Activated naive CD8-positive, alpha-beta T cell (primary cell): Measurements from ENCODE around the gene HSDL2.
"Not testable (repeated sequence)": the region's sequence is repeated elsewhere in the genome, so short reads cannot be mapped to it uniquely, and the experiment has no call there.

ENCODE experiments used
- H3K27ac Mint-ChIP-seq: one replicate; pipeline ENCODE4 v1.8.0; 2021; ENCODE audit warnings: mixed read lengths
- H3K27me3 Mint-ChIP-seq: one replicate; pipeline ENCODE4 v1.8.0; 2021; ENCODE audit warnings: mixed read lengths
- H3K36me3 Mint-ChIP-seq: one replicate; pipeline ENCODE4 v1.8.0; 2021; ENCODE audit warnings: mixed read lengths
- H3K4me1 Mint-ChIP-seq: one replicate; pipeline ENCODE4 v1.8.0; 2021; ENCODE audit warnings: low read depth, mixed read lengths
- H3K4me3 Mint-ChIP-seq: one replicate; pipeline ENCODE4 v1.8.0; 2021; ENCODE audit warnings: mild to moderate bottlenecking, mixed read lengths
- H3K9me3 Mint-ChIP-seq: one replicate; pipeline ENCODE4 v1.8.0; 2021; ENCODE audit warnings: low read depth, mixed read lengths

Gene HSDL2

DNA sequence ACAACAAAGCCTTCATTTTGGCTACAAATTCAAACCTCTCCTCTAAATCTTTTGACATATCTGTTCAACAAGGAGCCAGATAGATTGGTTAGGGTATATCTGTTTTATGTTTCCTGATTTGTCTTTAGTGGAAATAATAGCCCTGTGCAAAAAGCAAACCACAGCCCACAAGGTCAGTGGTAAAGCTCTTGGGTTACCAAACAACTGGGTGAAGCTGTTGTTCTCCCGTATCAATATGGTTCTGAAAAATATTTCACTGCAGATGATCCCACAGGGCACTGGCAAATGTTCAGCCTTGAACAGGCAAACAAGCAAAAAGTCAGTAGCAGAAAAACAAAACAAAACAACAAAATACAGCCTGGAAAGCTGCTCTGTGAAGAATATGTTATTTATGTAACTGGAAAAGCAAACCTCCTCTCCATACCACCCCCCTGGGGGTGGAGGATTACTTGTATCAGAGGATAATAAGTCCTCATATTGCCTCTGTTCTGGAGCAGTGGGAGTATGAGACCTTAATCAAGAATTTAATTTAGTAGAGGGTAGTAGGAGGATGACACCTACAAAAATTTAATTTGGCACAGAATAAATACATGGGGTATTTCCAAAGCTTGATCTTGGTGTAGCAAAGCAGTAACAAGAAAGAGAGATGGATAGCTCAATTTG is 25.7 kb upstream of the HSDL2 start:
- Mint-ChIP-seq H3K4me1 (peaks cover 22% of the 10 kb centered on the region), H3K27me3 (no peaks in the 10 kb centered on the region), H3K9me3 (no peaks in the 10 kb centered on the region), H3K4me3 (no peak overlapping the region), H3K36me3 (no peaks in the 10 kb centered on the region), H3K27ac (peak overlapping the region; percentile 43)

DNA sequence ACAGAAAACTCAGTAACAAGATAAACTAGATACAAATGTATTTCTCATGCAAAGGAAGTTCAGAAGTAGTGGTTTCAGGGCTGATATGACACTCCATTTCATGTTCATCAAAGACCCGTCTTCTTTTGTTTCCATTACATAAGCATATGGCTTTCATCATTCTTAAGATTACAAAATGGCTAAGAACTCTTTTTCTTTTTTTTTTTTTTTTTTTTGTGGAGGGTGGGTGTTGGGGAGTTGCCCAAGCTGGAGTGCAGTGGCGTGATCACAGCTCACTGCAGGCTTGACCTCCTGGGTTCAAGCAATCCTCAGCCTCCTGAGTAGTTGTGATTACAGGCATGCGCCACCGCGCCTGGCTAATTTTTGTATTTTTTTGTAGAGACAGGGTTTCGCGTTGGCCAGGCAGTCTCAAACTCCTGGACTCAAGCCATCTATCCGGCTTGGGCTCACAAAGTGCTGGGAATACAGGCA is 24.4 kb upstream of the HSDL2 start:
- H3K27me3 Mint-ChIP-seq: no peaks in the 10 kb centered on the region
- H3K4me1 Mint-ChIP-seq: peaks cover 26% of the 10 kb centered on the region
- peak overlapping the region; percentile 43 for H3K27ac Mint-ChIP-seq
- no peaks in the 10 kb centered on the region for H3K36me3 Mint-ChIP-seq
- peak overlapping the region; percentile 57 for H3K4me3 Mint-ChIP-seq
- no peaks in the 10 kb centered on the region for H3K9me3 Mint-ChIP-seq

DNA sequence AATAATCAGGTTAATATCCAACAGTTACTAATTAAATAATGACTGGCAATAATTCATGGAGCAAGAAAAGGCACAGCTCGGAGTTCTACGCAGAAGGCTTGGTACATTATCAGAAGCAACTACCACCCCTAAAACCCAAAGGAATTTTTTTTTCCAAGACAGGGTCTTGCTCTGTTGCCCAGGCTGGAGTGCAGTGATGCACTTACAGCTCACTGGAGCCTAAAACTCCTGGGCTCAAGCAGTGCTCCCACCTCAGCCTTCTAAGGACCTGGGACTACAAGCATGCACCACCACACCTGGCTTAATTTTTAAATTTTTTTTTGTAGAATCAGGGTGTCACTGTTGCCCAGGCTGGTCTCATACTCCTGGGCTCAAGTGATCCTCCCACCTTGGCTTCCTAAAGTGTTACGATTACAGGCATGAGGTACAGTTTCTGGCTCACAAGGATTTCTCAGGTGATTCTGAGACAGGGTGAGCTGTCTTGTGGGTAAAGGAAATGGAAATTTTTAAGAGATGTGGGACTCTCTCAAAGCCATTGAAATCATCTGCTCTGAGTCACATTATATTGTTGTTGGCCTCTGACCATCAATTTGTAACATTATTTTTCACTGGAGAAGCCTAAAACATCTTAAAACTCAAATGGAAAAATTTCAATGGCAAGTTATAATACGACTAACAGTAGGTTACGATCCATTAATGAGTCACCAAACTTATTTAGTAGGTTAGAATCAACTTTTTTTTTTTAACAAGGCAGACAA is 19.7 kb upstream of the HSDL2 start:
- H3K9me3 Mint-ChIP-seq: peaks cover 2% of the 10 kb centered on the region
- no peak overlapping the region for H3K4me3 Mint-ChIP-seq
- H3K27me3 Mint-ChIP-seq: no peaks in the 10 kb centered on the region
- peaks cover 18% of the 10 kb centered on the region for H3K4me1 Mint-ChIP-seq
- H3K27ac Mint-ChIP-seq: peak overlapping the region; percentile 54
- H3K36me3 Mint-ChIP-seq: no peaks in the 10 kb centered on the region

DNA sequence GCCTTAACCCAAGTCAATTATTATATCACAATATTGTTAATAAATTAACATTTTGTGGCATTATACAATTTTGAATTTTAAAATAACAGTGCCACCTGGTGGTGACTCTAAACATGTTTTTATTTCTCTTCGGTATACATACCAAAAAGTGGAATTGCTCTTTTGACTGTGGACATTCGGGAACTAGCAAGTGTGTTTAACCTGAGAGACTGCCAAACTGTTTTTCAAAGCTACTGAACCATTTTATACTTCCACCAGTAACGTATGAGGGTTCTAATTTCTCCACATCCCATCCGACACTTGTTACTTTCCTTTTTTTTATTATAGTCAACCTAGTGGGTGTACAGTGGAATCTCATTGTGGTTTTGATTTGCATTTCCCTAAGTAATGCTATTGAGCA is 18.3 kb upstream of the HSDL2 start:
- H3K27ac Mint-ChIP-seq: no peak overlapping the region
- H3K4me1 Mint-ChIP-seq: peaks cover 10% of the 10 kb centered on the region
- no peaks in the 10 kb centered on the region for H3K36me3 Mint-ChIP-seq
- no peaks in the 10 kb centered on the region for H3K27me3 Mint-ChIP-seq
- no peak overlapping the region for H3K4me3 Mint-ChIP-seq
- peaks cover 8% of the 10 kb centered on the region for H3K9me3 Mint-ChIP-seq

DNA sequence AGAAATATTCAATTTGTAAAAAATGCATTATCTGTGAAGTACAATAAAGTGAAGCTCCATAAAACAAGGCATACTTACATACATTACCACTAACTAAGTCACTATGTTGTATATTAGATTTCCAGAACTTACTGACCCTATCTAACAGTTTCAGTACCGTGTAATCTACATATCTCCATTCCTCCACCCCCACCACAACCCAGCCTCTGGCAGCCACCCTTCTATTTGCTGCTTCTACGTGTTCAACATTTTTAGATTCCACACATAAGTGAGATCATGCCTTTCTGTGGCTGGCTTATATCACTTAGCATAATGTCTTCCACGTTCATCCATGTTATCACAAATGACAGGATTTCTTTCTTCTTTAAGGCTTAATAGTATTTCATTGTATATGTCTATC is 15.1 kb upstream of the HSDL2 start:
- H3K36me3 Mint-ChIP-seq: peaks cover 4% of the 10 kb centered on the region
- H3K9me3 Mint-ChIP-seq: peaks cover 17% of the 10 kb centered on the region
- H3K27ac Mint-ChIP-seq: no peak overlapping the region
- no peaks in the 10 kb centered on the region for H3K27me3 Mint-ChIP-seq
- no peak overlapping the region for H3K4me3 Mint-ChIP-seq
- peaks cover 10% of the 10 kb centered on the region for H3K4me1 Mint-ChIP-seq

DNA sequence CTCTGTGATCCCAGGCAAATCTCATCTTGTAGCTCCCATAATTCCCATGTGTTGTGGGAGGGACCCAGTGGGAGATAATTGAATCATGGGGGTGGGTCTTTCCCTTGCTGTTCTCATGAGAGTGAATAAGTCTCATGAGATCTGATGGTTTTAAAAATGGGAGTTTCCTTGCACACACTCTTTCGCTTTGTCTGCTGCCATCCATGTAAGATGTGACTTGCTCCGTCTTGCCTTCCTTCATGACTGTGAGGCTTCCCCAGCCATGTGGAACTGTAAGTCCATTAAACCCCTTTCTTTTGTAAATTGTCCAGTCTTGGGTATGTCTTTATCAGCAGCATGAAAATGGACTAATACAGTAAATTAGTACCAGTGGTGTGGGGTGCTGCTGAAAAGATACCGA is 14.7 kb upstream of the HSDL2 start:
- H3K27ac Mint-ChIP-seq, H3K4me1 Mint-ChIP-seq, H3K36me3 Mint-ChIP-seq, H3K4me3 Mint-ChIP-seq, H3K27me3 Mint-ChIP-seq: not testable (repeated sequence)
- H3K9me3 Mint-ChIP-seq: peaks cover 17% of the 10 kb centered on the region

DNA sequence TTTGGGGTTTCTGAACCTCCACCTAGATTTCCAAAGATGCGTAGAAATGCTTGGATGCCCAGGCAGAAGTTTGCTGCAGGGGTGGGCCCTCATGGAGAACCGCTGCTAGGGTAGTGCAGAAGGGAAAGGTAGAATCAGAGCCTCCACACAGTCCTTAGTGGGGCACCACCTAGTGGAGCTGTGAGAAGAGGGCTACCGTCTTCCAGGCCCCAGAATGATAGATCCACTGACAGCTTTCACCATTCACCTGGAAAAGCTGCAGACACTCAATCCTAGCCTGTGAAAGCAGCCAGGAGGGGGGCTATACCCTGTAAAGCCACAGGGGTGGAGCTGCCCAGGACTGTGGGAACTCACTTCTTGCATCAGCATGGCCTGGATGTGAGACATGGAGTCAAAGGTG is 13.3 kb upstream of the HSDL2 start:
- Mint-ChIP-seq H3K9me3 (peaks cover 17% of the 10 kb centered on the region), H3K4me3 (no peak overlapping the region), H3K27me3 (no peaks in the 10 kb centered on the region), H3K4me1 (peaks cover 2% of the 10 kb centered on the region), H3K27ac (no peak overlapping the region), H3K36me3 (peaks cover 6% of the 10 kb centered on the region)

DNA sequence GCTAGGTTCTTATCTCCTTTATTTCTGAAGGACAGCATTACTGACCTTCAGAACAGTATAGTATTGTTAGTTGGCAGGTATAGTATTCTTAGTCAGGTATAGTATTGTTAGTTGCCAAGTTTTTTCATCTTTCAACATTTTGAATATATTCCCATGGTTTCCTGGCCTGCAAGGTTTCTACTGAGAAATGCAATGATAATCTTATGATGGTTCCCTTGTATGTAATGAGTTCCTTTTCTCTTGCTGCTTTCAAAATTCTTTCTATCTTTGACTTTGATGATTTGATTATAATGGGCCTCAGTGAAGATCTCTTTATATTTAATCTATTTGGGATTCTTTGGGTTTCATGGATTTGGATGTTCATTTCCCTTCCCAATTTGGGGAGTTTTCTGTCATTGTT is 12.4 kb upstream of the HSDL2 start:
- Mint-ChIP-seq H3K4me3 (no peak overlapping the region), H3K36me3 (peaks cover 7% of the 10 kb centered on the region), H3K27ac (no peak overlapping the region), H3K9me3 (peaks cover 17% of the 10 kb centered on the region), H3K27me3 (no peaks in the 10 kb centered on the region), H3K4me1 (no peaks in the 10 kb centered on the region)

DNA sequence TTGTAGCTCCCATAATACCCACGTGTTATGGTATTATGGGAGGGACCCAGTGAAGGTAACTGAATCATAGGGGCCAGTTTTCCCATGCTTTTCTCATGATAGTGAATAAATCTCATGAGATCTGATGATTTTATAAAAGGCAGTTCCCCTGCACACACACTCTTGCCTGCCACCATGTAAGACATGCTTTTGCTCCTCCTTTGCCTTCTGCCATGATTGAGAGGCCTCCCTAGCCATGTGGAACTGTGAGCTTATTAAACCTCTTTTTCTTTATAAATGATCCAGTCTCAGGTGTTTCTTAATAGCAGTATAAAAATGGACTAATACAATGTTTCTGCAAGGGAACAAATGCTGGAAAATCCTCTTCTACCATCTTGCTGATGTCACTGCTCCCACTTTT is 10.1 kb upstream of the HSDL2 start:
- Mint-ChIP-seq H3K9me3 (peaks cover 22% of the 10 kb centered on the region), H3K27ac (no peak overlapping the region), H3K4me3 (no peak overlapping the region), H3K27me3 (no peaks in the 10 kb centered on the region), H3K4me1 (no peaks in the 10 kb centered on the region), H3K36me3 (peaks cover 13% of the 10 kb centered on the region)

DNA sequence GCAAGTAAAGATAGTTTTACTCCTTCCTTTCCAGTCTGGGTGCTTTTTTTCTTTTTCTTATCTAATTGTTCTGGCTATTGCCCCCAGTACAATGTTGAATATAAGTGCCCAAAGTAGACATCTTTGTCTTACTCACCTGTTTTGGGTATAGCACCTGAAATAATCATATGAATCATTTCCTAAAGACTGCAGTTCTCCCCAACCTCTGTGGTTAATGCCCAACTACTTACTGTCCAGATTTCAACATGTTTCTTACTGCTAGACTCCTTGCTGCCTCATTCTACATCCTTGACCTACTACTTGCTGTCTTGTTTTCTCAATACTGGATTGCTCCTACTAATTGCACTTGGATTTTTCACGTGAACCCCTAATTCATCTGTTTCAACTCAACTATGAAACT is 8.8 kb upstream of the HSDL2 start:
- Mint-ChIP-seq H3K9me3 (peaks cover 14% of the 10 kb centered on the region), H3K27me3 (no peaks in the 10 kb centered on the region), H3K27ac (no peak overlapping the region), H3K36me3 (peaks cover 18% of the 10 kb centered on the region), H3K4me3 (no peak overlapping the region), H3K4me1 (no peaks in the 10 kb centered on the region)

DNA sequence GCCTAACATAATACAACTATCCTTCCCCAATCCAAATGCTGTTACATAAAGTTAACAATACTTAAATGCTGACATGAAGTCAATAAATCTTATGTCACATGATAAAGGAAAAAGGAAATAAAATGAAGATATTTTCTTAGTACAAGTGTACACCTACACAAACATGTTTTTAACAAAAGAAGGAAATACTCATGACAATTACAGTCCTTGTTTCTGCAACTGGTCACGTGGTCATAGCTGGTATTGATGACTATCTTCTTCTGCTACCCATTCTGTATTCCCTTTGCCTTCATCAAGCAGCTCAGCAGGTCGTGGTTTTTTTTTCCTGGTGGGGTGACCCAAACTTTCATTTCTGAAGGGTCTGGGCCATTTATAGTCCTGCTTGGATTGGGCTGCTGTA is 6.2 kb upstream of the HSDL2 start:
- H3K27ac Mint-ChIP-seq, H3K27me3 Mint-ChIP-seq, H3K9me3 Mint-ChIP-seq, H3K4me3 Mint-ChIP-seq: not testable (repeated sequence)
- peaks cover 21% of the 10 kb centered on the region for H3K4me1 Mint-ChIP-seq
- H3K36me3 Mint-ChIP-seq: peaks cover 16% of the 10 kb centered on the region

DNA sequence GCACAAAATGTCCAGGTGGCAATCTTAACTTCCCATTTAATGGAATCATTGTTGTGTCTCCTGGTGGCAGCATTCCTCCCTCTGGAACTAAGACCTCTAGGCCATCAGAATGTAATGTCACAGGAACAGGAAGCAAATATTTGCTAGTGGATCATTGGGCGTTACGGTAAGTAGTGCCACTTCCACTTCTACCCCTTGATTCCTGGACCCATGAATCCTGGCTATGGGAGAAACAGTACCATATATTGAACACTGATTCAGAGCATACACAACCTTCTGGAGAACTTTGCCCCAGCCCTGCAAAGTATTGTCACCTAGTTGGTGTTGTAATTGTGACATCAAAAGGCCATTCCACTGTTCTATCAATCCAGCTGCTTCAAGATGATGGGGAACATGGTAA is 5.7 kb upstream of the HSDL2 start:
- not testable (repeated sequence) for H3K27ac Mint-ChIP-seq, H3K4me3 Mint-ChIP-seq, H3K27me3 Mint-ChIP-seq, H3K9me3 Mint-ChIP-seq
- Mint-ChIP-seq H3K36me3 (peaks cover 16% of the 10 kb centered on the region), H3K4me1 (peaks cover 24% of the 10 kb centered on the region)

DNA sequence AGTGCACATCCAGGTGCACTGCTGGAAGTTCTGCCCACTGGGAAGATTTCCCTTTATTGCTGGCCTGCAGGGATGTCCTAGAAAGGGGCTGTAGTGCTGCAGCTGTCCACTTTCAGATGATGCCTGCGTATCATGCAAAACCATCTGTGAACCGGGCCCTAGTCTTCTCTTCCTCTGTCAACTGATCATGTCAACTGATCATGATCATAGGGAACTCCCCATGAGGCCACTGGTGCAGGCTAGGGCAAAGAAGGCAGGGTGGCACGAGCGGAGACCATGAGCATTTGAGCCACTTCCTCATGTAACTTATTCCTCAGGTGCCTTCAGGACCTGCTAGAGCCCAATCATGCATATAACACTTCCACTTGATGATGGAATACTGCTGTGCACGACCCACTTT is 4.5 kb upstream of the HSDL2 start:
- H3K27me3 Mint-ChIP-seq: no peaks in the 10 kb centered on the region
- peaks cover 24% of the 10 kb centered on the region for H3K4me1 Mint-ChIP-seq
- H3K9me3 Mint-ChIP-seq: peaks cover 4% of the 10 kb centered on the region
- no peak overlapping the region for H3K27ac Mint-ChIP-seq
- peaks cover 14% of the 10 kb centered on the region for H3K36me3 Mint-ChIP-seq
- H3K4me3 Mint-ChIP-seq: no peak overlapping the region

DNA sequence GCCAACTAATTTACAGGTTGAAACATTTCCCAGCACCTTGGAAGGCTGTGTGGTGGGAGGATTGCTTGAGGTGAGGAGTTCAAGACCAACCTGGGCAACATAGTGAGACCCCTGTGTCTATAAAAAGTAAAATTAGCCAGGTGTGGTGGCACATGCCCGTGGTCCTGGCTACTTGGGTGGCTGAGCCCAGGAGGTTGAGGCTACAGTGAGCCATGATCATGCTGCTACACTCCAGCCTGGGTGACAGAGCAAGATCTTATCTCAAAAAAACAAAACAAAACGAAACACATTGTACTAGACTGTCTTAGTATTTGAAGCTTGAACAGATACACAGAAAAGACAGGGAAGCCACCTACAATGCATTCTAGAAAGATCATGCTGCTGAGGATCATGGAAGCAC is 2.8 kb upstream of the HSDL2 start:
- Mint-ChIP-seq H3K4me1 (peaks cover 37% of the 10 kb centered on the region), H3K36me3 (peaks cover 14% of the 10 kb centered on the region), H3K27ac (no peak overlapping the region), H3K4me3 (peak overlapping the region; percentile 100), H3K27me3 (no peaks in the 10 kb centered on the region), H3K9me3 (peaks cover 4% of the 10 kb centered on the region)

DNA sequence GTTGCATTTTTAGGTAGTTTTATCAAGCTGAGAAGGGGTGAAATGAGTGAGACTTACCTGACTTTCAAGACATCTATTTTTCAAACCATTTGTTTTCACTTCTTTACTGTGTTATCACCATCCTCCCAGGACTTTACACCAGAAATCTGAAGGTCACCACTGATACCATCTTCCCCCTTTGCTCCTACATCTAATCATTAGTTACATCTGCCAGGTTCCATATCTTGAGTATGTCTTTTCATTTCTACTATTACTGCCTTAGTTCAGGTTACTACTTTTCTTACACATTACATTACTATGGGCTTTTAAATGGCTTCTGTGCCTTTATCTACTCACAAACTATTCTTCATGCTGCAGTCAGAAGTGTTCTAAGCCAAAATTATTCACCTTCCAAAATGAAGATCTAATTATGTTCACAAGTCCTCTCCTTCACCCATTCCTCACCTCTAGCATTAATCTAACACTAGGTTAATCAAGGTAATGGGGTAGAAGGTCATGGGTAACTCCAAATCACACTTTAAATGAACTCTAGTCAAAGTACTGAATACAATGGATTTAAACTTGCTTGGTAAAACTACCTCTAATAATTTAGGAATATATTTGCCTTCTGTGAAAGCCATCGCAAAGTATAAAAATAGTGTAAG is 2.1 kb upstream of the HSDL2 start:
- Mint-ChIP-seq H3K27me3 (no peaks in the 10 kb centered on the region), H3K4me1 (peaks cover 43% of the 10 kb centered on the region), H3K36me3 (peaks cover 11% of the 10 kb centered on the region), H3K9me3 (peaks cover 4% of the 10 kb centered on the region), H3K4me3 (peak overlapping the region; percentile 100), H3K27ac (no peak overlapping the region)
